ENCODE measurements around the gene ZBP1. TPM values are rescaled to one million over a fixed set of nuclear protein-coding genes. Genes with fewer than 3 reads are reported as not detected.

ZBP1 gene
- not detected in 2 replicates for total RNA-seq

GRCh38 chr20:57620274-57620990 lies at the start of gene ZBP1:
TSS of gene ZBP1 (minus strand) at chr20:57620426. CDS start at chr20:57620295, 131 bp downstream.

GRCh38 chr20:57560554-57561355 lies 59.5 kb downstream of the ZBP1 start, which contains the start of gene PCK1:
TSS of gene PCK1 (plus strand) at chr20:57561110. CDS start at chr20:57561412, 302 bp downstream.

Other genes starting within 250 kb of the ZBP1 start
- gene RBM38, start 229.0 kb downstream of the ZBP1 start, total RNA-seq, result 8.8 and 9.4 TPM in 2 replicates
- not detected in 2 replicates for gene CTCFL, start 95.3 kb downstream of the ZBP1 start, total RNA-seq
- gene PCK1, start 59.3 kb downstream of the ZBP1 start, total RNA-seq, result not detected in 2 replicates
- gene PMEPA1, start 89.6 kb upstream of the ZBP1 start, total RNA-seq, result 1.1 and 2.0 TPM in 2 replicates

All from dermis lymphatic vessel endothelial cell (primary cell).